ENCODE data around the gene CREBZF. TPM values are rescaled to one million over a fixed set of nuclear protein-coding genes. Genes with fewer than 3 reads are reported as not detected.

CREBZF gene
- polyA plus RNA-seq, 1 donor (not counting 4 experiments of a cell fraction or from before 2014, with no cell fraction given) = 23.8 TPM

DNA sequence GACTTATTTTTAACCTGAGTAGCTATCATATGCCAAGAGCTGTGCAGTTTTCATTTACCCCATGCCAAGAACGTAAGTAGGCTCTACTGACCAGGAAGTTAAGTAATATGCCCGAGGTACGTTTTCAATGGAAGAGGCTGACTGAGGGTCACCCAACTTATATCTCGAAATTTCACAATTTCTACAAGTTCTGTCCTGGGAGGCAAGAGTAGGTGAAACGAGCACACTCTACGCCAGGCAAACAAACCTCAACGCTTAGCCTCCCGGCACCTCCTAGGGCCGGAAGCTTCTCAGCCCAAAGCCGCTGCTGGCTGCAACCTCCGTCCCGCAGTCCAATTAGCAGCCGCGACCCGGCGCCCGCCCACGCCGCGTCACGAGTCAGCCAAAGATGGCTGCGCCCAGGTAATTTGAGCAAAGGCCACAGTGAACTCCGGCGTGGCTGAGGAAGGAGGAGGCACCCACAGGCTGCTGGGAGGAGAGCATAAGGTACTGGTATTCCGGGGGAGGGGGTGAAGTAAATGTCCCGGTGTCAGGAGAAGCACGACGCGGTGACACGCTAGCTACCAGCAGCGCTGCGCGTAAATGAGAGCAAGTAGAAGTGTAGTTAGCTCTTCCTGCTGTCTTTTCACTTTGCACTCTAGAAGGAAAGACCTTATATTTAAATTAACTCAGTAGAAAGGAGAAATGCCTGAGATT lies 17.2 kb downstream of the CREBZF start, which contains the start of gene TMEM126A:
TSS of gene TMEM126A (plus strand) at position 364 of the 696 bp plus-strand sequence. CDS start 2,289 bp downstream, outside the sequence.
- Histone ChIP-seq H3K27ac (ENCODE audit: control insufficient read depth, insufficient read depth, low read length) (peak within 1 kb of the TSS; percentile 85), H3K9ac (ENCODE audit: control insufficient read depth, extremely low read depth, insufficient read depth, low read length) (peak within 1 kb of the TSS; percentile 91), H3K9me3 (ENCODE audit: control insufficient read depth, low read depth, low read length) (no peaks in the 10 kb centered on the region), H3K4me3 (ENCODE audit: control insufficient read depth in 2 of 3, extremely low read depth in 1 of 3, insufficient read depth in 2 of 3, low read depth in 1 of 3, low read length in 3 of 3) (peak within 1 kb of the TSS; percentile 55 to 94 (median 94)), H2AFZ (ENCODE audit: control insufficient read depth, low read length) (peak within 1 kb of the TSS; percentile 98), H3K4me2 (ENCODE audit: control insufficient read depth, extremely low read depth, insufficient read depth, low read depth, low read length) (peak within 1 kb of the TSS; percentile 90), H3K9me1 (ENCODE audit: control insufficient read depth, extremely low read depth, insufficient read depth, low read length) (no peaks in the 10 kb centered on the region), H3K79me2 (ENCODE audit: control insufficient read depth, insufficient read depth, low read length) (peaks cover 17% of the 10 kb centered on the region), H3K36me3 (ENCODE audit: control insufficient read depth in 2 of 2, extremely low read depth in 1 of 2, insufficient read depth in 2 of 2, low read length in 2 of 2) (peaks cover 1 to 3% of the 10 kb centered on the region in 2 experiments), H3K4me1 (ENCODE audit: control insufficient read depth, extremely low read depth, insufficient read depth, low read length) (no peaks in the 10 kb centered on the region), H4K20me1 (ENCODE audit: control insufficient read depth, extremely low read depth, insufficient read depth, low read length) (no peaks in the 10 kb centered on the region), H3K27me3 (ENCODE audit: control insufficient read depth, extremely low read depth, insufficient read depth, low read length) (no peaks in the 10 kb centered on the region)
- FAIRE-seq = no peak
- no peak for DNase-seq (ENCODE audit: low read depth, low spot score)
- dilution Hi-C loops (cut with MboI; ENCODE audit: extremely low pct_ligation_motif_present, low sequenced_read_pairs) = no loop called here
- TF ChIP-seq, protein P1, sequence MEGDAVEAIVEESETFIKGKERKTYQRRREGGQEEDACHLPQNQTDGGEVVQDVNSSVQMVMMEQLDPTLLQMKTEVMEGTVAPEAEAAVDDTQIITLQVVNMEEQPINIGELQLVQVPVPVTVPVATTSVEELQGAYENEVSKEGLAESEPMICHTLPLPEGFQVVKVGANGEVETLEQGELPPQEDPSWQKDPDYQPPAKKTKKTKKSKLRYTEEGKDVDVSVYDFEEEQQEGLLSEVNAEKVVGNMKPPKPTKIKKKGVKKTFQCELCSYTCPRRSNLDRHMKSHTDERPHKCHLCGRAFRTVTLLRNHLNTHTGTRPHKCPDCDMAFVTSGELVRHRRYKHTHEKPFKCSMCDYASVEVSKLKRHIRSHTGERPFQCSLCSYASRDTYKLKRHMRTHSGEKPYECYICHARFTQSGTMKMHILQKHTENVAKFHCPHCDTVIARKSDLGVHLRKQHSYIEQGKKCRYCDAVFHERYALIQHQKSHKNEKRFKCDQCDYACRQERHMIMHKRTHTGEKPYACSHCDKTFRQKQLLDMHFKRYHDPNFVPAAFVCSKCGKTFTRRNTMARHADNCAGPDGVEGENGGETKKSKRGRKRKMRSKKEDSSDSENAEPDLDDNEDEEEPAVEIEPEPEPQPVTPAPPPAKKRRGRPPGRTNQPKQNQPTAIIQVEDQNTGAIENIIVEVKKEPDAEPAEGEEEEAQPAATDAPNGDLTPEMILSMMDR (optimal IDR thresholded peaks at IDR 0.05 in 1 of 3, IDR thresholded peaks at IDR 0.05 in 1 of 3, conservative IDR thresholded peaks at IDR 0.05 in 1 of 3; ENCODE audit: extremely low read depth in 1 of 3, insufficient read depth in 2 of 3, low read length in 3 of 3) = no peak
- TF ChIP-seq EZH2 (IDR thresholded peaks at IDR 0.05; ENCODE audit: low read length) = no peak

DNA sequence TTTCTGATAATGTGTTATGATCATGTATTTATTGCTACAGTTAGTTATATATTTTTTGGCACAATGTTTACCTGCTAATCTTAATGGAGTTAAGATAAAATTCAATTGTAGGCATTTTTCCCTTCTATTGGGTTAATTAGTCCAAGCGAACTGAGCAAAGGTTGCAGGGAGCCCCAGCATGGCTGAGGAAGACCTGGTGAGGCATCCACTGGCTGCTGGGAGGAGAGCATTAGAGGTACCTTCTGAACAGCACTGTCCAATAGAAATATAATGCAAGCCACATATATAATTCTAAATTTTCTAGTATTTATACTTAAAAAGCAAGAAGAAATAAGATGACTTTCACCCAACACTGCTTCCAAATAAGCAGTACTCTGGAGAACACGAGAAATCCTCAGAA lies 17.9 kb downstream of the CREBZF start:
- H2AFZ ChIP-seq (ENCODE audit: control insufficient read depth, low read length) = peak overlapping the region; percentile 98
- H3K27me3 ChIP-seq (ENCODE audit: control insufficient read depth, extremely low read depth, insufficient read depth, low read length) = no peaks in the 10 kb centered on the region
- H3K9ac ChIP-seq (ENCODE audit: control insufficient read depth, extremely low read depth, insufficient read depth, low read length) = peak overlapping the region; percentile 91
- peak overlapping the region; percentile 85 for H3K27ac ChIP-seq (ENCODE audit: control insufficient read depth, insufficient read depth, low read length)
- peaks cover 17% of the 10 kb centered on the region for H3K79me2 ChIP-seq (ENCODE audit: control insufficient read depth, insufficient read depth, low read length)
- DNase-seq (ENCODE audit: low read depth, low spot score) = no peak
- FAIRE-seq = no peak
- H4K20me1 ChIP-seq (ENCODE audit: control insufficient read depth, extremely low read depth, insufficient read depth, low read length) = no peaks in the 10 kb centered on the region
- no peaks in the 10 kb centered on the region for H3K9me1 ChIP-seq (ENCODE audit: control insufficient read depth, extremely low read depth, insufficient read depth, low read length)
- H3K9me3 ChIP-seq (ENCODE audit: control insufficient read depth, low read depth, low read length) = no peaks in the 10 kb centered on the region
- H3K36me3 ChIP-seq (ENCODE audit: control insufficient read depth in 2 of 2, extremely low read depth in 1 of 2, insufficient read depth in 2 of 2, low read length in 2 of 2) = peaks cover 1 to 2% of the 10 kb centered on the region in 2 experiments
- H3K4me2 ChIP-seq (ENCODE audit: control insufficient read depth, extremely low read depth, insufficient read depth, low read depth, low read length) = peak overlapping the region; percentile 90
- no peaks in the 10 kb centered on the region for H3K4me1 ChIP-seq (ENCODE audit: control insufficient read depth, extremely low read depth, insufficient read depth, low read length)
- TF ChIP-seq, protein P1 (optimal IDR thresholded peaks at IDR 0.05 in 1 of 3, IDR thresholded peaks at IDR 0.05 in 1 of 3, conservative IDR thresholded peaks at IDR 0.05 in 1 of 3; ENCODE audit: extremely low read depth in 1 of 3, insufficient read depth in 2 of 3, low read length in 3 of 3) = no peak
- TF ChIP-seq EZH2 (IDR thresholded peaks at IDR 0.05; ENCODE audit: low read length) = no peak
- dilution Hi-C loops (cut with MboI; ENCODE audit: extremely low pct_ligation_motif_present, low sequenced_read_pairs) = no loop called here
- H3K4me3 ChIP-seq (ENCODE audit: control insufficient read depth in 2 of 3, extremely low read depth in 1 of 3, insufficient read depth in 2 of 3, low read depth in 1 of 3, low read length in 3 of 3) = peak overlapping the region; percentile 55 to 94 (median 94)
